SIG-M5 (cell line): ENCODE data around the gene KCNS1.
"Not testable (repeated sequence)": the region's sequence is repeated elsewhere in the genome, so short reads cannot be mapped to it uniquely, and the experiment has no call there.

ENCODE experiments used
- DNase-seq: peaks from one replicate; lab custom pipeline; 2025; lab: John Stamatoyannopoulos, UW

KCNS1 gene, protein sequence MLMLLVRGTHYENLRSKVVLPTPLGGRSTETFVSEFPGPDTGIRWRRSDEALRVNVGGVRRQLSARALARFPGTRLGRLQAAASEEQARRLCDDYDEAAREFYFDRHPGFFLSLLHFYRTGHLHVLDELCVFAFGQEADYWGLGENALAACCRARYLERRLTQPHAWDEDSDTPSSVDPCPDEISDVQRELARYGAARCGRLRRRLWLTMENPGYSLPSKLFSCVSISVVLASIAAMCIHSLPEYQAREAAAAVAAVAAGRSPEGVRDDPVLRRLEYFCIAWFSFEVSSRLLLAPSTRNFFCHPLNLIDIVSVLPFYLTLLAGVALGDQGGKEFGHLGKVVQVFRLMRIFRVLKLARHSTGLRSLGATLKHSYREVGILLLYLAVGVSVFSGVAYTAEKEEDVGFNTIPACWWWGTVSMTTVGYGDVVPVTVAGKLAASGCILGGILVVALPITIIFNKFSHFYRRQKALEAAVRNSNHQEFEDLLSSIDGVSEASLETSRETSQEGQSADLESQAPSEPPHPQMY

GRCh38 chr20:45100563-45101245 lies at the start of gene KCNS1:
Gene KCNS1, minus strand, starts transcription at chr20:45101127. Its CDS starts 1,891 bp downstream, at chr20:45099236.
- DNase-seq: no peak

- DNase-seq: no peak
Observed at GRCh38 chr20:45149062-45149461, 48.1 kb upstream of the KCNS1 start.

DNA sequence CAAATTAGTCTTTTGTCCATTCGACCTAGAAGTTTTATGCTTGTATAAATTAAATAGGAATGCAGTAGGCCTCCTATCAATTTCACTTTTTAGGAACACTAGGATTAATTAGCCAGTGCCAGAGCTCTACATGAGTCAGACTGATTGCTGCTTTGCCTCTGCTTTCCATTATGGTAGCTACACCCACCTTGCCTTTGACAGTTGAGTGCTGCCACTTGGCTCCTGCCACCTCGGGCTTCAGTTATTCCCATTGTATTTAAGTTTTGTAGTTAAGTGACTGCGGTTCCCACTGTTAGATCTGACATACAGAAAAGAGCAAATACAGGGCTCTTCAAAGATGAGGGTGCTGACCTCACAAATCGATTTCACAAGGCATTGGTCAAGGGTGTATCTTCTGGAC lies 39.9 kb upstream of the KCNS1 start:
- no peak for DNase-seq

DNA sequence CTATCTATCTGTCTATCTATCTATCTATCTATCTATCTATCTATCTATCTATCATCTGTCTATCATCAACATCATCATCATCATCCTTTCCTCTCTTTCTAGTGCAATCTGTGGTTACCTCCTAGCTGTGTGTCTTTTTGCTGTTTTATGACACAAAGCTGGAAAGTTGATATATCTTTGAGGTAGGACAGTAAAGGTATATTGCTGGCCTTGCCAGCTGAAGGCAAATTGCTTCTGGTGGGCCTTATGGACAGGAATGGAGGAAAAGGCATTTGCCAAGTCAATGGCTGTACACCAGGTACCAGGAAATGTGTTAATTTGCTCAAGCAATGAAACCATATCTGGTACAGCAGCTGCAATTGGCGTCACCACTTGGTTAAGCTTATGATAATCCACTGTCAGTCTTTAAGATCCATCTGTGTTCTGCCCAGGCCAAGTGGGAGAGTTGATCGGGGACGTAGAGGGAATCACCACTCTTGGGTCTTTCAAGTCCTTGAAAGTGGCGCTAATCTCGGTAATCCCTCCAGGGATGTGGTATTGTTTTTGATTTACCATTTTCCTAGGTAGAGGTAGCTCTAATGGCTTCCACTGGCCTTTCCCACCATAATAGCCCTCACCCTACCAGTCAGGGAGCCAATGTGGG lies 38.9 kb upstream of the KCNS1 start:
- not testable (repeated sequence) for DNase-seq

- DNase-seq: no peak
Observed at GRCh38 chr20:45138561-45139300, 37.8 kb upstream of the KCNS1 start.

DNA sequence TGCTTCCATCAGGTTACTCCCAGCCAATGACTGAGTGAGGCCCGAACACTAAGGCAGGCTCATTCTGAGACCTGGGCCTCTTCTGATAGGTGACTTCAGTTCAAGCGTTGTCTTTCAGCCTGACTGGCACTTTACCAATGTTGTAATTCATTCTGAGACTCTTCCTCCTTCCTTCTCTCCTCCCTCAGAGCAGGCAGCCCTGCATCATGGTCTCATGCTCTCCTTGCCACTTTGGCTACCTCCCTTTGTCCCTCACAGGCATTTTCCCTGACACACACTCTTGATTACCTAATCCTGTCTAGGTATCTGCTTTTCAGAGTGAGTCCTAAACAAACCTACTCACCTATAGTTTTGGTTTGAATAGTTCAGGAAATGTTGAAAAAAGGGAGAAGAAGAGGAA lies 36.0 kb upstream of the KCNS1 start:
- no peak for DNase-seq

DNA sequence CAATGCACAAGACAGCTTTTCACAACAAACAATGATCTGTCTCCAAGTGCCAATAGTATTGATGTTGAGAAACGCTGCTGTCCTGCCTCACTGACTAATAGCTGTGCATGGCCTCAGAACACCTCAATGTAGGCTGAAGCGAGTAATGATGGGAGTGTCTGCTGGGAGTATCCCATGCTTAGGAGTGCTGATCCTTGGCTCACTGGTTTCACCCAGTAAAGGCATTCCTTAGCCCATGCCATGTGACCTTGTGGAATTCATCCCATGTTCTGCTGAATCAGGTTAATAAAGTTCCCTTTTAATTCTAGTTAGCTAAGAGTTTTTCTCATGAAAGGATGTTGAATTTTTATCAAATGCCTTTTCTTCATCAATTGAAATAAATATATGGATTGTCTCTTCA lies 27.2 kb upstream of the KCNS1 start:
- no peak for DNase-seq

DNA sequence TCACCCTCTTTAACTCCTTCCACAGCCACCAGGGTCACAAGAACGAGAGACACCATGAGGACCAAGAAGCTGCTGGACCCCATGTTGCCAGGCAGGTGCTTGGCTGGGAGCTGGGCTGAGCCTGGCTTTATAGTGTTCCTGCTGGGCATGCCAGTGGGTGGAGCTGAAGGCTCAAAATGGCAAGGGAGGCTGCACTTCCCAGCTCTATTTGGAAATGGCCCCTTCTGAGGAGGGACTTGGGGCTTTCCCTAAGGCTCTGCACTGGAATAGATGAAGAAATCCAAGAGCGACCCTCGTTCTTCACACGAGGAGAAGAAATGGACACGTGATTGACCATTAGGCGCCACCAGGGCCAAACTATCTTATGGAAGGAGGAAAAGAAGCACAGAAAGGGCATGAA lies 23.4 kb upstream of the KCNS1 start, which contains the start of gene WFDC12:
TSS of gene WFDC12 (minus strand) at position 101 of the 400 bp plus-strand sequence. CDS start at position 83, 18 bp downstream.
- DNase-seq: no peak

DNA sequence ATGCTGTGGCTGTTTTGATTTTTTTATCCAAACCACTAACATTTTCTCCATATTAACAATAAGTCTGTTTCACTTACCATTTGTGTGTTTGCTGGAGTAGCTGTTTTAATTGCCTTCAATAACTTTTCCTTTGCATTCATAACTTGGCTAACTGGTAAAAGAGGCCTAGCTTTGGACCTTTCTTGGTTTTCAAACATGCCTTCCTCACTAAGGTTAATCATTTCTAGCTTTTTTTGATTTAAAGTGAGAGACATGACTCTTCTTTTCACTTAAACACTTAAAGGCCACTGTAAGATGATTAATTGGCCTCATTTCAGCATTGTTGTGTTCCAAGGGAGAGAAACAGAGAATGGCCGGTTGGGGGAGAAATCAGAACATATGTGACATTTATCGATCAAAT lies 20.5 kb upstream of the KCNS1 start:
- DNase-seq: no peak

- no peak for DNase-seq
Observed at GRCh38 chr20:45119556-45120266, 18.8 kb upstream of the KCNS1 start.

DNA sequence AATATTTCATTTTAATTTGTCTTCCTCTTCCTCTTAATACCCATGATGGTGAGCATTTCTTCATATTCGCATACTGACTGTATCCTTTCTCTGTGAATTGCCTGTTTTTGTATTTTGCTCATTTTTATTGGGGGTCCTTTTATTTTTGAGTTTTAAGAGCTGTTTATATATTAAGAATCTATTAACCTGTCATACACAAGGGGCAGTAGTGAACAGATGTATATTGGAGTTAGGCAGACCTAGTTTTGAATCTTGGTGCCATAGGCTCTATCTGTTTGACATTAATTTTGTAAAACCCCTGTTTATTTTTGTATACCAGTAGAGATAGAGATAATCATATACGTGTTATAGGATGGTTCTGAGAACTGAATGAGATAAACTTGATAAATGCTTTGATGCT lies 17.1 kb upstream of the KCNS1 start:
- DNase-seq: no peak

GRCh38 chr20:45117581-45117980 lies 16.7 kb upstream of the KCNS1 start:
- DNase-seq: no peak

GRCh38 chr20:45115829-45116228 lies 14.9 kb upstream of the KCNS1 start:
- no peak for DNase-seq

GRCh38 chr20:45115386-45115774 lies 14.5 kb upstream of the KCNS1 start:
- no peak for DNase-seq

GRCh38 chr20:45114465-45115385 lies 13.8 kb upstream of the KCNS1 start, which contains the start of gene WFDC5:
Gene WFDC5, minus strand, starts transcription at chr20:45115174. Its CDS starts 91 bp downstream, at chr20:45115083.
- no peak for DNase-seq

GRCh38 chr20:45113865-45114264 lies 12.9 kb upstream of the KCNS1 start:
- DNase-seq: no peak

- DNase-seq: no peak
Observed at GRCh38 chr20:45112754-45113153, 11.8 kb upstream of the KCNS1 start.

DNA sequence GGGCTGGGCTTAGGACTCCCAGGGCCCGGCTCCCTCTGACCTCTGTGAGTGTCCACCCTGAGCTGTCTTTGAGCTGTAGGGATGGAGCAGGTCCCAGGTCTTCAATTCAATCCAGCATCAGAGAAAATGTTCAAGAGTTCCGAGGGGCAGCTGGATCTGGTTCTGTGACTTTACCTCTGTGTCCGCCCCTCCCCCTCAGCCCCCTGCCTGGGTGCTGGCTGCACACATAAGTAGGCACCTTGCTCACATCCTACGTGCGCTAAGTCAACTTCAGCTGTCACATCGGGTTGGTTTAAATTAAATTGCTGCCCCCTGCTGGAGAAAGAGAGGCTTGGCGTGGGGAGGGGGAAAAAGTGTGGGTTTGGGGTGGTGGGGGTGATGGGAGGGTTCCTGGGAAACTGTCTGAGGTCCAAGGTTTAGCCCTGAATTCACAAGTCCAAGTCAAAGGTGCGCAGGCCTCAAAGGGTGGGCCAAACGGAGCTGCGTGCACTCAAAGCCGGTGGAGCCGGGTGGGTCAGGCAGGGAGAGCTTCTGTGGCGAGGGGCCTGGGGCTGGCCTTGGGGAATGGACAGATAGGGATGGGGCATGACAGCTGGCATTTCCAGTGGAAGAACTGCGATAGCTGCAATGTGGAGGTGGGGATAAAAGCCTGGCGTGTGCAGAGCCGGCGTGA lies 11.0 kb upstream of the KCNS1 start:
- DNase-seq: no peak

DNA sequence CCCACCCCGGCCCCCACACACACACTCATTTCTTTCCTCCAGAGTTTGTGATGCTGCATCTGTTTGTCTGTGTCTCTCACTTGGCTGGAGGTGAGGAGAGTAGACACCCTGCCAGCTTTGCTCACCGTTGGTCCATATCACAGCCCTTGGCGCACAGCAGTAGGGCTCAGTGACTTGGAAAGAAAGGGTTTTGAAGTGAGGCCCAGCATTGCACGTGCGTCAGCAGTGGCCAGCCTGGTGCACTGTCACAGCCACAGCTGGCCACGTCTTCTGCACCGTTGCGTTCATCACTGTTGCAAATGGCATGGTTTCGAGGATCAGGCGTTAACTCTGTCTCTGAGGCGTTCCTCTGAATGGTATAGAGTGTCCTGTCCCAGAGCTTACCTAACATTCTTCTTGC lies 10.4 kb upstream of the KCNS1 start:
- no peak for DNase-seq
